Measurements from ENCODE around the gene CD82. TPM values are rescaled to one million over a fixed set of nuclear protein-coding genes. Genes with fewer than 3 reads are reported as not detected.

The CD82 gene
- total and polyA plus RNA-seq, 2 of the 13 experiments (the other 11 are each of a cell fraction or from before 2014, with no cell fraction given), result 0.05 TPM; not detected in 1

DNA sequence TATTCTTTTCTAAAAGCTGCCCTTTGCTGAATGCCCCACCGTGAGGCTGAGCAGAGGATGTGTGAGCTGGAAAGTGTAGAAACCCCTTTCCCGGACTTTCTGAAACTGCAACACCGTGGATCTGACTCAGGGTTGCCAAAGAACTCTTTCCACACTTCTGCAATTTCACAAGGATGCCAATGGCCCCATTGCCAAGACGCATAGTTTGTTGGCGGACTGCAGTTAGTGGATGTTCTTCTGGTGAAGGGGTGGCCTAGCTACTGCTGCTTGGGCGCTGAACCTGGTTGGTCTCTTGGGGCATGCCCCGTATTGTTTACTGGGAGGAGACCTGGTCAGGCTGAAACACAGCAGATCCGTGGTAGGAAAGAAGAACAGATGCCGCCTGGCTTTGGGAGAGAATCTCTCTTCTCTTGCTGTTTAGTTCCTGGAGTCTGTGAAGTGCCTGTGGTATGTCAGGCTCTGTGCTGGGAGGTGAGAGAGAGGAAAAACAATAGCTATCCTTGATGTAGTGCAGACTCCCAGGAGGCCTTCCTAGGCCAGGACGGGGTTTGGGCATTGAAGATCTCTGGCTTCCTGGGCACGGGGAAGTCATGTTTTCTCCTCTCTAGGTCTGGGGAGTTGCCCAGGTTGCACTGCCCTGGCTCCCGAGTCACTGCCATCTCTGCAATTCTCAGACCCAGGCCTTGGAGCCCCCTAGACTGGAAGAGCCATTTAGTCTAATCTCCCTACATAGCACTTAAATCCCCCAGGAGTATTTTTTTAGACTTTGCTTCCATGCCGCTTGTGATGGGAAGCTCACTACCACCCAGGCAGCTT lies 26.9 kb downstream of the CD82 start (continued):
- TF ChIP-seq, protein P1, sequence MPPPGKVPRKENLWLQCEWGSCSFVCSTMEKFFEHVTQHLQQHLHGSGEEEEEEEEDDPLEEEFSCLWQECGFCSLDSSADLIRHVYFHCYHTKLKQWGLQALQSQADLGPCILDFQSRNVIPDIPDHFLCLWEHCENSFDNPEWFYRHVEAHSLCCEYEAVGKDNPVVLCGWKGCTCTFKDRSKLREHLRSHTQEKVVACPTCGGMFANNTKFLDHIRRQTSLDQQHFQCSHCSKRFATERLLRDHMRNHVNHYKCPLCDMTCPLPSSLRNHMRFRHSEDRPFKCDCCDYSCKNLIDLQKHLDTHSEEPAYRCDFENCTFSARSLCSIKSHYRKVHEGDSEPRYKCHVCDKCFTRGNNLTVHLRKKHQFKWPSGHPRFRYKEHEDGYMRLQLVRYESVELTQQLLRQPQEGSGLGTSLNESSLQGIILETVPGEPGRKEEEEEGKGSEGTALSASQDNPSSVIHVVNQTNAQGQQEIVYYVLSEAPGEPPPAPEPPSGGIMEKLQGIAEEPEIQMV (CRISPR knock-in tag; IDR thresholded peaks at IDR 0.05; ENCODE audit: low read depth), result no peak

DNA sequence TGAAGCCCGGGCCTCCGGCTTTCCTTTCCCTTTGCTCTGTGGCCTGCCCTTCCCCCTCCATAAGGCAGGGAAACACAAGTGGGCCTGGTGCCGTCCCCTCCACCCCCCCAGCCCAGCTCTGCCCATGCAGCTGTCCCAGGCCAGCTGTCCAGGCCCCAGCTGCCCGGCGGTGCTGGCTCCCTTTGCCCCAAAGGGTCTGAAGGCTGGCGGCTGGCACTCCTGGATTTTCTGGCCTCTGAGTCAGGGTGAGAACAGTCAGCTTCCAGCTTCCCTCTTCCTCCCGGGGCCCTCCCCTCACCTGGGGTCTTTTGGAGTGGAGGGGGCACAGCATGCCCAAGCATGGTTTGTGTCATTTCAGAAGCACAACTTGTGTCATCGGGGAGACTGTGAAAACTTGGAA lies 27.8 kb downstream of the CD82 start:
- POLR2A ChIA-PET, result no interaction called here
- Histone ChIP-seq H3K79me2 (ENCODE audit: insufficient read depth, low read length) (no peaks in the 10 kb centered on the region), H3K27ac (ENCODE audit: extremely low read length, insufficient read depth, low read length) (no peak overlapping the region), H3K9me3 (ENCODE audit: low read length) (no peaks in the 10 kb centered on the region), H3K4me3 (replicated peaks in 1 of 3; ENCODE audit: insufficient read depth in 1 of 3, low read depth in 2 of 3, low read length in 3 of 3) (no peak overlapping the region), H4K20me1 (ENCODE audit: insufficient read depth, low read length) (no peaks in the 10 kb centered on the region), H3K27me3 (ENCODE audit: control insufficient read depth in 1 of 2, insufficient read depth in 2 of 2, low read length in 2 of 2) (peaks cover 6 to 12% of the 10 kb centered on the region in 2 experiments; a peak in 3 of 5 replicates), H3K9ac (ENCODE audit: insufficient read depth, low read depth, low read length) (no peak overlapping the region), H3K36me3 (replicated peaks in 1 of 2; ENCODE audit: control insufficient read depth in 1 of 2, insufficient read depth in 2 of 2, low read length in 2 of 2) (no peaks in the 10 kb centered on the region), H3K4me2 (ENCODE audit: low read depth, low read length) (no peak overlapping the region), H2AFZ (ENCODE audit: low read length) (no peak overlapping the region), H3K4me1 (ENCODE audit: insufficient read depth, low read length) (no peaks in the 10 kb centered on the region)
- intact Hi-C loops (cut with micrococcal nuclease; ENCODE audit: unreplicated experiment), result no loop called here
- whole genome bisulfite sequencing (ENCODE audit: low lambda C conversion rate), result 0% methylated on average over 2 of the region's 8 CpGs
- CTCF ChIA-PET (ENCODE audit: low intra/inter-chr PET ratio, low total read pairs), result no interaction called here
- in situ Hi-C loops (cut with HindIII; ENCODE audit: extremely low pct_ligation_motif_present, low pct_unique_long_range_greater_than_20kb), result no loop called here
- FAIRE-seq, result no peak
- no TSS peak for BruUV-seq (replicated peaks)
- no peak for ATAC-seq
- TF ChIP-seq, protein P2, sequence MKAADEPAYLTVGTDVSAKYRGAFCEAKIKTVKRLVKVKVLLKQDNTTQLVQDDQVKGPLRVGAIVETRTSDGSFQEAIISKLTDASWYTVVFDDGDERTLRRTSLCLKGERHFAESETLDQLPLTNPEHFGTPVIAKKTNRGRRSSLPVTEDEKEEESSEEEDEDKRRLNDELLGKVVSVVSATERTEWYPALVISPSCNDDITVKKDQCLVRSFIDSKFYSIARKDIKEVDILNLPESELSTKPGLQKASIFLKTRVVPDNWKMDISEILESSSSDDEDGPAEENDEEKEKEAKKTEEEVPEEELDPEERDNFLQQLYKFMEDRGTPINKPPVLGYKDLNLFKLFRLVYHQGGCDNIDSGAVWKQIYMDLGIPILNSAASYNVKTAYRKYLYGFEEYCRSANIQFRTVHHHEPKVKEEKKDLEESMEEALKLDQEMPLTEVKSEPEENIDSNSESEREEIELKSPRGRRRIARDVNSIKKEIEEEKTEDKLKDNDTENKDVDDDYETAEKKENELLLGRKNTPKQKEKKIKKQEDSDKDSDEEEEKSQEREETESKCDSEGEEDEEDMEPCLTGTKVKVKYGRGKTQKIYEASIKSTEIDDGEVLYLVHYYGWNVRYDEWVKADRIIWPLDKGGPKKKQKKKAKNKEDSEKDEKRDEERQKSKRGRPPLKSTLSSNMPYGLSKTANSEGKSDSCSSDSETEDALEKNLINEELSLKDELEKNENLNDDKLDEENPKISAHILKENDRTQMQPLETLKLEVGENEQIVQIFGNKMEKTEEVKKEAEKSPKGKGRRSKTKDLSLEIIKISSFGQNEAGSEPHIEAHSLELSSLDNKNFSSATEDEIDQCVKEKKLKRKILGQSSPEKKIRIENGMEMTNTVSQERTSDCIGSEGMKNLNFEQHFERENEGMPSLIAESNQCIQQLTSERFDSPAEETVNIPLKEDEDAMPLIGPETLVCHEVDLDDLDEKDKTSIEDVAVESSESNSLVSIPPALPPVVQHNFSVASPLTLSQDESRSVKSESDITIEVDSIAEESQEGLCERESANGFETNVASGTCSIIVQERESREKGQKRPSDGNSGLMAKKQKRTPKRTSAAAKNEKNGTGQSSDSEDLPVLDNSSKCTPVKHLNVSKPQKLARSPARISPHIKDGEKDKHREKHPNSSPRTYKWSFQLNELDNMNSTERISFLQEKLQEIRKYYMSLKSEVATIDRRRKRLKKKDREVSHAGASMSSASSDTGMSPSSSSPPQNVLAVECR (CRISPR knock-in tag; IDR thresholded peaks at IDR 0.05; ENCODE audit: borderline replicate concordance), result no peak
- no peak for TF ChIP-seq ZNF83 (CRISPR knock-in tag; IDR thresholded peaks at IDR 0.05; ENCODE audit: borderline replicate concordance)
- TF ChIP-seq ZNF317 (CRISPR knock-in tag; IDR thresholded peaks at IDR 0.05), result no peak
- no peak for TF ChIP-seq ZNF703 (CRISPR knock-in tag; IDR thresholded peaks at IDR 0.05; ENCODE audit: borderline replicate concordance)
- no peak for TF ChIP-seq ELF1 (CRISPR knock-in tag; IDR thresholded peaks at IDR 0.05)
- no peak for TF ChIP-seq RFX3 (CRISPR knock-in tag; IDR thresholded peaks at IDR 0.05)
- TF ChIP-seq ZBTB20 (CRISPR knock-in tag; IDR thresholded peaks at IDR 0.05; ENCODE audit: borderline replicate concordance, low read depth), result no peak
- no peak for DNase-seq (ENCODE audit: low spot score)
